Gastroesophageal sphincter (tissue), 3 donors: ENCODE results near the gene EIF5A.

Experiments
- POLR2A ChIP-seq, 2 donors: fragments of 450-650 bp; IDR thresholded peaks; one replicate each; pipeline ENCODE4 v1.6.1; 2017; ENCODE audit warnings: antibody characterized with exemption in 2 of 2, mild to moderate bottlenecking in 2 of 2, moderate library complexity in 1 of 2
- POLR2AphosphoS5 ChIP-seq: sonication (generic); formaldehyde crosslinking; IDR thresholded peaks from one replicate; pipeline ENCODE4 v1.6.1; 2017; ENCODE audit warnings: antibody characterized with exemption
- TF ChIP-seq, protein P1 (sequence below), 4 experiments: fragments of 200-600 bp in 2 of 4; fragments of 450-650 bp in 2 of 4; sonication (generic) in 1 of 4; IDR thresholded peaks; one replicate each; pipeline ENCODE4 v1.5.1; 2017 to 2019; ENCODE audit warnings: antibody characterized with exemption in 4 of 4, mild to moderate bottlenecking in 2 of 4, moderate library complexity in 2 of 4

- TF ChIP-seq POLR2A (IDR thresholded peaks at IDR 0.05) (no peak), POLR2AphosphoS5 (no peak)
- TF ChIP-seq, protein P1, sequence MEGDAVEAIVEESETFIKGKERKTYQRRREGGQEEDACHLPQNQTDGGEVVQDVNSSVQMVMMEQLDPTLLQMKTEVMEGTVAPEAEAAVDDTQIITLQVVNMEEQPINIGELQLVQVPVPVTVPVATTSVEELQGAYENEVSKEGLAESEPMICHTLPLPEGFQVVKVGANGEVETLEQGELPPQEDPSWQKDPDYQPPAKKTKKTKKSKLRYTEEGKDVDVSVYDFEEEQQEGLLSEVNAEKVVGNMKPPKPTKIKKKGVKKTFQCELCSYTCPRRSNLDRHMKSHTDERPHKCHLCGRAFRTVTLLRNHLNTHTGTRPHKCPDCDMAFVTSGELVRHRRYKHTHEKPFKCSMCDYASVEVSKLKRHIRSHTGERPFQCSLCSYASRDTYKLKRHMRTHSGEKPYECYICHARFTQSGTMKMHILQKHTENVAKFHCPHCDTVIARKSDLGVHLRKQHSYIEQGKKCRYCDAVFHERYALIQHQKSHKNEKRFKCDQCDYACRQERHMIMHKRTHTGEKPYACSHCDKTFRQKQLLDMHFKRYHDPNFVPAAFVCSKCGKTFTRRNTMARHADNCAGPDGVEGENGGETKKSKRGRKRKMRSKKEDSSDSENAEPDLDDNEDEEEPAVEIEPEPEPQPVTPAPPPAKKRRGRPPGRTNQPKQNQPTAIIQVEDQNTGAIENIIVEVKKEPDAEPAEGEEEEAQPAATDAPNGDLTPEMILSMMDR (IDR thresholded peaks at IDR 0.05) = no peak
Measured at GRCh38 chr17:7329997-7330637, 22.7 kb downstream of the EIF5A start.
